Mucosa of stomach (tissue), 1 donor: ENCODE data around the gene TDG.

Source experiments
- H3K27me3 ChIP-seq: one replicate; pipeline ENCODE4 v1.7.0; 2013; ENCODE audit warnings: mild to moderate bottlenecking, low read length; ENCODE audit not compliant: control insufficient read depth, insufficient read depth
- H3K36me3 ChIP-seq: one replicate; pipeline ENCODE4 v1.7.0; 2013; ENCODE audit warnings: low read length; ENCODE audit not compliant: control insufficient read depth, insufficient read depth
- H3K4me1 ChIP-seq: one replicate; pipeline ENCODE4 v1.7.0; 2013; ENCODE audit warnings: mild to moderate bottlenecking, low read length; ENCODE audit not compliant: control insufficient read depth, insufficient read depth
- H3K4me3 ChIP-seq: one replicate; pipeline ENCODE4 v1.7.0; 2013; ENCODE audit warnings: low read length
- H3K9ac ChIP-seq: one replicate; pipeline ENCODE4 v1.7.0; 2013; ENCODE audit warnings: mild to moderate bottlenecking, low read length, moderate library complexity
- H3K9me3 ChIP-seq: one replicate; pipeline ENCODE4 v1.7.0; 2013; ENCODE audit warnings: mild to moderate bottlenecking, low read length, moderate library complexity; ENCODE audit not compliant: control insufficient read depth
- donor health status: Pancreatic carcinoma.

Gene TDG

GRCh38 chr12:103965590-103966504, at the start of gene TDG:
Gene TDG (plus strand): TSS chr12:103965872. CDS start chr12:103966038, 166 bp downstream.
- no peaks in the 10 kb centered on the region for H3K27me3 ChIP-seq
- H3K4me1 ChIP-seq, result peaks cover 11% of the 10 kb centered on the region
- H3K9ac ChIP-seq, result peak within 1 kb of the TSS; percentile 99
- H3K9me3 ChIP-seq, result no peaks in the 10 kb centered on the region
- peak within 1 kb of the TSS; percentile 97 for H3K4me3 ChIP-seq
- no peaks in the 10 kb centered on the region for H3K36me3 ChIP-seq

- Histone ChIP-seq H3K4me1 (no peaks in the 10 kb centered on the region), H3K9me3 (no peaks in the 10 kb centered on the region), H3K27me3 (no peaks in the 10 kb centered on the region), H3K4me3 (no peak overlapping the region), H3K36me3 (no peaks in the 10 kb centered on the region), H3K9ac (no peak overlapping the region)
Measured at GRCh38 chr12:103917873-103918272, 47.8 kb upstream of the TDG start.

DNA sequence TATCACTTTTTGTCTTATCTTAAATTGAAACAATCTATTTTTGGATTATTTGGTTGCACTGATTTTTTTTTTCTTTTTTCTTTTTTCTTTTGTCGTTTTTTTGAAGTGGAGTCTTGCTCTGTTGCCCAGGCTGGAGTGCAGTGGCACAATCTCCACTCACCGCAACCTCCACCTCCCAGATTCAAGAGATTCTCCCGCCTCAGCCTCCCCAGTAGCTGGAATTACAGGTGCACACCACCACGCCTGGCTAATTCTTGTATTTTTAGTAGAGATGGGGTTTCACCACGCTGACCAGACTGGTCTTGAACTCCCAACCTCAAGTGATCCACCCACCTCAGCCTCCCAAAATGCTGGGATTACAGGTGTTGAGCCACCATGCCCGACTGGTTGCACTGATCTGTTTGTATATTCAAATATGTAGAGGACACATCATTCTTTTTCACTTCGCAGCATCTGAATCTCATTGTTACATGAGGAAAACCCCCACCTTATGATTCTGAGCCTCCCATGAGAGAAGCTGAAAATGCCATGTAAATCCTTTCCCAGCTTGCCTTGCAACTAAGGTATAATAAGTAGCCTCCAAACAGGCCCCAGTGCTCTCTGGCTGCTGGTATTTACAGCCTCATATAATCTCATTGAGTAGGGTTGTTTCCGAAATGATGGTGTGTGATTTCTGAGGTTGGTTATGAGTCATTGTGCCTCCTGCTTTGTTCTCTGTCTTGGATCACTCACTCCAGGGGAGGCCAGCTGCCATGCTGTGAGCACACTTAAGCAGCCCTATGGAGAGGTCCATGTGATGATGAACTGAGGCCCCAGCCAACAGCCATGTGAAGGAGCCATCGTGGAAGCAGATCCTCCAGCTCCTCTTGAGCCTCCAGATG, 40.7 kb upstream of the TDG start:
- H3K36me3 ChIP-seq, result no peaks in the 10 kb centered on the region
- H3K9ac ChIP-seq, result no peak overlapping the region
- H3K9me3 ChIP-seq, result no peaks in the 10 kb centered on the region
- H3K4me3 ChIP-seq, result no peak overlapping the region
- H3K27me3 ChIP-seq, result no peaks in the 10 kb centered on the region
- no peaks in the 10 kb centered on the region for H3K4me1 ChIP-seq

DNA sequence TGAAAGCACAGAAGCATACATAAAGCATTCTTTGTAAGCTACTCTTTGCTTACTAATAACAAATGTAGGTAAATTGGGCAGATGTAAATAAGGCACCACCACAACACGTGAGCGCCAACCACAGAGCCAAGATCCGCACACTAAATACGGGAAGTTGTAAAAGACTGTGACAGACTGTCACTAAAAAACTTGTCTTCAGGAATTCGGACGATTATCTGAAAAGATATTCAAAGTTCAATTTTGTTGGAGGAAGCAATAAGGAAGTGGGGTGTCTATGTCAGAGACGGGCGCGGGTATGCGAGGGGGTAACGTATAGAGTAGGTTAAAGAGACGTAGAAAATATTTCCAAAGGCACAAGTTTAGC, 37.0 kb upstream of the TDG start:
- Histone ChIP-seq H3K9ac (peak overlapping the region; percentile 88), H3K4me3 (peak overlapping the region; percentile 86), H3K36me3 (no peaks in the 10 kb centered on the region), H3K27me3 (no peaks in the 10 kb centered on the region), H3K9me3 (no peaks in the 10 kb centered on the region), H3K4me1 (peaks cover 7% of the 10 kb centered on the region)

DNA sequence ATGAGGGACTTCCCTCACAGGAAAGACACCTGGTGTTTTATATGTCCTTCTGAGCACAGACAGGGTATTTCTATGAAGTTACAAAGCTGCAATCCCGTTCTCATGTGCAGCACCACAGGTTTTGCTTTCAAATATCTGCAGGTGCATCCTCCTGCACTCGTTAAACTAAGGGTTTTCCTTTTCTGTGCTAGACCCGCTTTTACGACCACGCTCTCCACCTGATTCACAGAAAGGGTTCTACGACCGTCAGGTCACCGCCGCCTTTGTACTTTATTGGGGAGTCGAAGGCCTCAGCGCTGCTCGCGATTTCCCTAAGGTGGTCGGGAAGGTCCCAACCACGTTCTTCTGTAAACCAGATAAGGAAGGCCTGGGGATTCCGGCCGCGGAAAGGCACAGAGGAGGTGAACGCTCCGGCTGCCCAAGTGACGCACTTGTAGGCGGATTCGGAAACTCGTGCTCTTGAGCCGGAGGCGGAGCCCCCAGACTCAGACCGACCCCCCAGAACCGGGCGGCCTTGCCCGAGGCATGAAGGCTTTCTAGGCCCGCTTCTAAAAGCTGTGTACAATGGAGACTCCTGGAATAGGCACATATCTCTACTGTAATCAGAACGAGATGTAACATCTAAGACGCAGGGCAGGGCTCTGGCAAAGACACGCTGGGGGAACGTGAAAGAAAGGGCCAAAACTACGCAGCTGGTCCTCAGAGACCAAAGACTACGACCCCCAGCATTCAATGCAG, 36.5 kb upstream of the TDG start:
- Histone ChIP-seq H3K4me1 (peaks cover 7% of the 10 kb centered on the region), H3K4me3 (peak overlapping the region; percentile 86), H3K27me3 (no peaks in the 10 kb centered on the region), H3K36me3 (no peaks in the 10 kb centered on the region), H3K9ac (peak overlapping the region; percentile 88), H3K9me3 (no peaks in the 10 kb centered on the region)

GRCh38 chr12:103929784-103930033, 36.0 kb upstream of the TDG start:
- no peaks in the 10 kb centered on the region for H3K36me3 ChIP-seq
- no peaks in the 10 kb centered on the region for H3K9me3 ChIP-seq
- H3K4me3 ChIP-seq, result peak overlapping the region; percentile 86
- no peaks in the 10 kb centered on the region for H3K27me3 ChIP-seq
- peak overlapping the region; percentile 88 for H3K9ac ChIP-seq
- peaks cover 7% of the 10 kb centered on the region for H3K4me1 ChIP-seq

DNA sequence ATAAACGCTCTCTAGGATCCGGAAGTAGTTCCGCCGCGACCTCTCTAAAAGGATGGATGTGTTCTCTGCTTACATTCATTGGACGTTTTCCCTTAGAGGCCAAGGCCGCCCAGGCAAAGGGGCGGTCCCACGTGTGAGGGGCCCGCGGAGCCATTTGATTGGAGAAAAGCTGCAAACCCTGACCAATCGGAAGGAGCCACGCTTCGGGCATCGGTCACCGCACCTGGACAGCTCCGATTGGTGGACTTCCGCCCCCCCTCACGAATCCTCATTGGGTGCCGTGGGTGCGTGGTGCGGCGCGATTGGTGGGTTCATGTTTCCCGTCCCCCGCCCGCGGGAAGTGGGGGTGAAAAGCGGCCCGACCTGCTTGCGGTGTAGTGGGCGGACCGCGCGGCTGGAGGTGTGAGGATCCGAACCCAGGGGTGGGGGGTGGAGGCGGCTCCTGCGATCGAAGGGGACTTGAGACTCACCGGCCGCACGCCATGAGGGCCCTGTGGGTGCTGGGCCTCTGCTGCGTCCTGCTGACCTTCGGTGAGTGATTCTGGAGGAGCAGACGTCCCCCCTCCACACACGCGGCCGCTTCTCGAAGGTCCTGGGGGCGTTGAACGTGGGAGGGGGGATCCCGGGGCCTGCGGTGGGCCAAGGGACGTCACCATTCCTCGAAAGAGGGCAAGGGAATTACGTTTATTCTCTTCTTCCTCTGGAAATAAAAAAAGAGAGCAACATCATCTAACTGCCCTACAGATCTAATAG, 35.5 kb upstream of the TDG start, which contains the start of gene HSP90B1:
HSP90B1 (plus strand) TSS at position 377 of the 753 bp plus-strand sequence; CDS start at position 483, 106 bp downstream.
- Histone ChIP-seq H3K4me1 (peaks cover 7% of the 10 kb centered on the region), H3K9me3 (no peaks in the 10 kb centered on the region), H3K36me3 (no peaks in the 10 kb centered on the region), H3K9ac (peak within 1 kb of the TSS; percentile 88), H3K27me3 (no peaks in the 10 kb centered on the region), H3K4me3 (peak within 1 kb of the TSS; percentile 86)

GRCh38 chr12:103930787-103931735, 34.6 kb upstream of the TDG start:
- H3K27me3 ChIP-seq, result no peaks in the 10 kb centered on the region
- H3K9ac ChIP-seq, result peak overlapping the region; percentile 88
- peaks cover 7% of the 10 kb centered on the region for H3K4me1 ChIP-seq
- peak overlapping the region; percentile 81 for H3K4me3 ChIP-seq
- H3K36me3 ChIP-seq, result no peaks in the 10 kb centered on the region
- H3K9me3 ChIP-seq, result no peaks in the 10 kb centered on the region

DNA sequence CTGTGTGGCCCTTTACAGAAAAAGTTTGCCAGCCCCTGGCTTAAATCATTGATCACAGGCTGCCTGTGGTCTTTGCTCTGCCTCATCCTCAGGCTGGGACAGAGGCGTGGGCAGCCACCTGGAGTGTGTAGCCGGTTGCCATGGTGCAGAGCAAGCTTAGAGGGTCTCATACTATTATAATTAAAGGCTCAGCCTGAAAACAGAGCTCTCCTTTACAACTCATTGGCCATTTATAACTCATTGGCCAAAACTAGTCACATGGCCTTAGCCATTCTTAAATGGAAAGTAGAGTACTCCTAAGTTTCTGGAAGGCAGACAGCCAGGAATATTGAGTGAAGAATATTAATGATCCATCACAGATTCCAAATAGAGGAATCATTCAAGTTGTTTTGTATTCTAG, 32.4 kb upstream of the TDG start:
- peaks cover 3% of the 10 kb centered on the region for H3K36me3 ChIP-seq
- no peaks in the 10 kb centered on the region for H3K27me3 ChIP-seq
- no peaks in the 10 kb centered on the region for H3K9me3 ChIP-seq
- H3K9ac ChIP-seq, result peak overlapping the region; percentile 13
- peaks cover 7% of the 10 kb centered on the region for H3K4me1 ChIP-seq
- H3K4me3 ChIP-seq, result no peak overlapping the region

- no peak overlapping the region for H3K4me3 ChIP-seq
- H3K9ac ChIP-seq, result no peak overlapping the region
- H3K36me3 ChIP-seq, result peaks cover 12% of the 10 kb centered on the region
- no peaks in the 10 kb centered on the region for H3K9me3 ChIP-seq
- peaks cover 7% of the 10 kb centered on the region for H3K4me1 ChIP-seq
- H3K27me3 ChIP-seq, result no peaks in the 10 kb centered on the region
Measured at GRCh38 chr12:103936679-103937078, 29.0 kb upstream of the TDG start.
